Ascending aorta (tissue), 2 donors: ENCODE results near the gene NELL2. TPM values are rescaled to one million over a fixed set of nuclear protein-coding genes. Genes with fewer than 3 reads are reported as not detected.

ENCODE experiments used
- DNase-seq, 2 donors: peaks; one replicate each; pipeline ENCODE4 v3.0.0-alpha.2; 2019; ENCODE audit warnings: low spot score in 2 of 2
- H3K27ac ChIP-seq, 2 donors: fragments of 200-600 bp; sonication (generic); one replicate each; pipeline ENCODE4 v1.5.1; 2016 to 2017; ENCODE audit warnings: mild to moderate bottlenecking in 1 of 2
- H3K27me3 ChIP-seq: fragments of 200-600 bp; sonication (generic); one replicate; pipeline ENCODE4 v1.5.1; 2017
- H3K36me3 ChIP-seq, 2 donors: fragments of 200-600 bp; sonication (generic); one replicate each; pipeline ENCODE4 v1.5.1; 2016
- H3K4me1 ChIP-seq, 2 donors: fragments of 200-600 bp; sonication (generic); one replicate each; pipeline ENCODE4 v1.5.1; 2016 to 2017; ENCODE audit warnings: mild to moderate bottlenecking in 1 of 2
- H3K4me3 ChIP-seq, 2 donors: fragments of 200-600 bp; sonication (generic); one replicate each; pipeline ENCODE4 v1.5.1; 2016 to 2017; ENCODE audit warnings: mild to moderate bottlenecking in 1 of 2
- H3K9me3 ChIP-seq, 2 donors: fragments of 200-600 bp; sonication (generic); one replicate each; pipeline ENCODE4 v1.5.1; 2016
- CTCF ChIP-seq, 3 experiments: fragments of 200-600 bp in 2 of 3; fragments of 450-650 bp in 1 of 3; sonication (generic) in 2 of 3; IDR thresholded peaks; one replicate each; pipeline ENCODE4 v1.5.1; 2016 to 2019; ENCODE audit warnings: antibody characterized with exemption in 3 of 3, mild to moderate bottlenecking in 1 of 3, moderate library complexity in 1 of 3
- intact Hi-C: fragments of 100-400 bp; cut with DNase I; formaldehyde crosslinking; loops from one replicate; pipeline ENCODE4 v1.15.1; 2023
- total RNA-seq: library from RNA; depleted of rRNA; stranded (reverse); fragments of >200 nt; gene quantifications from one replicate; pipeline ENCODE4 v1.1.0, GENCODE V29; 2016

Gene NELL2
- total RNA-seq, 1 donor from 2014 or later, result not detected

- Histone ChIP-seq H3K36me3 (no peaks in the 10 kb centered on the region), H3K27ac (no peak overlapping the region), H3K9me3 (no peaks in the 10 kb centered on the region), H3K4me1 (no peaks in the 10 kb centered on the region), H3K27me3 (no peaks in the 10 kb centered on the region), H3K4me3 (no peak overlapping the region)
- TF ChIP-seq CTCF (IDR thresholded peaks at IDR 0.05), result no peak
- no peak for DNase-seq
- intact Hi-C loops, result no loop called here
Observed at GRCh38 chr12:44709166-44709565, 166.9 kb downstream of the NELL2 start.

GRCh38 chr12:44708218-44708617 is 167.9 kb downstream of the NELL2 start:
- TF ChIP-seq CTCF (IDR thresholded peaks at IDR 0.05), result no peak
- H3K4me3 ChIP-seq, result no peak overlapping the region
- no peak for DNase-seq
- no peaks in the 10 kb centered on the region for H3K27me3 ChIP-seq
- intact Hi-C loops, result no loop called here
- no peaks in the 10 kb centered on the region for H3K9me3 ChIP-seq
- no peaks in the 10 kb centered on the region for H3K4me1 ChIP-seq
- no peaks in the 10 kb centered on the region for H3K36me3 ChIP-seq
- no peak overlapping the region for H3K27ac ChIP-seq

GRCh38 chr12:44703182-44703910 is 172.8 kb downstream of the NELL2 start:
- H3K4me3 ChIP-seq, result no peak overlapping the region
- no peaks in the 10 kb centered on the region for H3K36me3 ChIP-seq
- no peaks in the 10 kb centered on the region for H3K27me3 ChIP-seq
- H3K27ac ChIP-seq, result no peak overlapping the region
- no peaks in the 10 kb centered on the region for H3K4me1 ChIP-seq
- intact Hi-C loops, result no loop called here
- no peak for DNase-seq
- no peak for TF ChIP-seq CTCF (IDR thresholded peaks at IDR 0.05)
- no peaks in the 10 kb centered on the region for H3K9me3 ChIP-seq

- Histone ChIP-seq H3K27ac (no peak overlapping the region), H3K4me3 (no peak overlapping the region), H3K9me3 (no peaks in the 10 kb centered on the region), H3K27me3 (no peaks in the 10 kb centered on the region), H3K4me1 (no peaks in the 10 kb centered on the region), H3K36me3 (no peaks in the 10 kb centered on the region)
- no peak for TF ChIP-seq CTCF (IDR thresholded peaks at IDR 0.05)
- intact Hi-C loops, result no loop called here
- DNase-seq, result no peak
Observed at GRCh38 chr12:44697511-44697910, 178.6 kb downstream of the NELL2 start.

GRCh38 chr12:44696542-44696941 is 179.6 kb downstream of the NELL2 start:
- no peaks in the 10 kb centered on the region for H3K36me3 ChIP-seq
- H3K27ac ChIP-seq, result no peak overlapping the region
- no peak for TF ChIP-seq CTCF (IDR thresholded peaks at IDR 0.05)
- no peaks in the 10 kb centered on the region for H3K27me3 ChIP-seq
- intact Hi-C loops, result no loop called here
- no peak for DNase-seq
- no peaks in the 10 kb centered on the region for H3K4me1 ChIP-seq
- H3K4me3 ChIP-seq, result no peak overlapping the region
- H3K9me3 ChIP-seq, result no peaks in the 10 kb centered on the region

- Histone ChIP-seq H3K27ac (no peak overlapping the region), H3K4me1 (no peaks in the 10 kb centered on the region), H3K9me3 (no peaks in the 10 kb centered on the region), H3K36me3 (no peaks in the 10 kb centered on the region), H3K27me3 (no peaks in the 10 kb centered on the region), H3K4me3 (no peak overlapping the region)
- intact Hi-C loops, result no loop called here
- DNase-seq, result no peak
- no peak for TF ChIP-seq CTCF (IDR thresholded peaks at IDR 0.05)
Observed at GRCh38 chr12:44694017-44694416, 182.1 kb downstream of the NELL2 start.
